Adrenal gland (tissue), 12 donors: ENCODE data around the gene FBXO21. TPM values are rescaled to one million over a fixed set of nuclear protein-coding genes. Genes with fewer than 3 reads are reported as not detected.
"Not testable (repeated sequence)": the region's sequence is repeated elsewhere in the genome, so short reads cannot be mapped to it uniquely, and the experiment has no call there.

Experiments used
- DNase-seq, 7 donors: peaks; one replicate each; pipeline ENCODE4 v3.0.0-alpha.2; 2019 to 2020
- H3K27ac ChIP-seq, 5 donors: fragments of 200-600 bp; sonication (generic) in 4 of 5; 1 replicate in 3 of 5; 2 replicates in 2 of 5; pipeline versions ENCODE4 v1.5.1 to v1.8.0; 2016 to 2020; ENCODE audit warnings: mild to moderate bottlenecking in 1 of 5
- H3K27me3 ChIP-seq: fragments of 200-600 bp; 2 replicates; pipeline ENCODE4 v1.8.0; 2021
- H3K36me3 ChIP-seq, 2 donors: fragments of 200-600 bp; replicated peaks in 1 of 2; 1 replicate in 1 of 2; 2 replicates in 1 of 2; pipeline versions ENCODE4 v1.5.1 to v1.8.0; 2018 to 2022
- H3K4me1 ChIP-seq, 2 donors: fragments of 200-600 bp; replicated peaks in 1 of 2; 1 replicate in 1 of 2; 2 replicates in 1 of 2; pipeline versions ENCODE4 v1.5.1 to v1.8.0; 2018 to 2021
- H3K4me3 ChIP-seq, 4 donors: fragments of 200-600 bp; sonication (generic) in 3 of 4; one replicate each; pipeline ENCODE4 v1.5.1; 2016 to 2018
- H3K9me3 ChIP-seq, 3 donors: fragments of 200-600 bp; sonication (generic) in 1 of 3; replicated peaks in 1 of 3; 1 replicate in 2 of 3; 2 replicates in 1 of 3; pipeline versions ENCODE4 v1.5.1 to v1.8.0; 2016 to 2021
- CTCF ChIP-seq, 6 experiments: fragments of 450-650 bp in 4 of 6; fragments of 200-600 bp in 2 of 6; sonication (generic) in 1 of 6; IDR thresholded peaks; 1 replicate in 5 of 6; 2 replicates in 1 of 6; pipeline versions ENCODE4 v1.5.1 to v1.8.0; 2016 to 2021; ENCODE audit warnings: antibody characterized with exemption in 6 of 6, mild to moderate bottlenecking in 2 of 6, moderate library complexity in 1 of 6
- POLR2A ChIP-seq, 2 donors: fragments of 450-650 bp; IDR thresholded peaks; one replicate each; pipeline ENCODE4 v1.6.1; 2017; ENCODE audit warnings: antibody characterized with exemption in 2 of 2, mild to moderate bottlenecking in 2 of 2, moderate library complexity in 1 of 2
- WGBS, 4 donors: extraction: QIAGEN DNeasy Blood & Tissue Kit in 2 of 4; methylation state at CpG; one replicate each; pipeline versions ENCODE4 v1.1.5 to v1.1.7; 2013 to 2017; 5-methylcytosine and 5-hydroxymethylcytosine counted together
- intact Hi-C, 2 donors: fragments of 100-400 bp; cut with DNase I; formaldehyde crosslinking; loops; one replicate each; pipeline versions ENCODE4 v1.14.1 to v1.15.0; 2022 to 2023
- polyA plus RNA-seq, 3 donors: library from polyadenylated mRNA; stranded (reverse); fragments of 200-250 nt in 2 of 3; fragments of 350-450 nt in 1 of 3; fragmentation: Illumina TruSeq in 1 of 3; extraction: RNeasy Lipid Tissue Mini Kit (QIAGEN cat#74804) in 1 of 3; gene quantifications; one replicate each; pipeline ENCODE4 v1.2.3, GENCODE V29; 2013 to 2014
- total RNA-seq, 9 donors: library from RNA; depleted of rRNA in 4 of 9; stranded (reverse); fragments of >200 nt in 4 of 9; fragments of 120-200 nt in 1 of 9; fragmentation: NEBNext Ultra II Directional in 1 of 9; extraction: Animal tissue kit (Norgen Biotek cat#: 25700) in 1 of 9; gene quantifications; one replicate each; pipeline versions ENCODE4 v1.1.0 to v1.2.4, GENCODE V29; 2013 to 2023
- donor health status: healthy with polysubstance abuse.
- donor health status: Bipolar disorder and iron deficiency.
- donor health status: DM: yes; HTN: yes; CAD: no.
- donor health status: DM: no; HTN: no; CAD: no.
- donor health status: DM: no; HTN: no; CAD: no.
- donor health status: DM: yes; HTN: yes; CAD: no.

The FBXO21 gene
- total and polyA plus RNA-seq, 12 donors = 22.8 to 309 (median 103) TPM

GRCh38 chr12:117098361-117099217, 91.7 kb downstream of the FBXO21 start:
- peak overlapping the region; percentile 65 to 90 (median 83) for H3K4me3 ChIP-seq
- H3K27me3 ChIP-seq = no peaks in the 10 kb centered on the region
- no peaks in the 10 kb centered on the region for H3K9me3 ChIP-seq
- no peak for TF ChIP-seq CTCF (IDR thresholded peaks at IDR 0.05)
- no peak for TF ChIP-seq POLR2A (IDR thresholded peaks at IDR 0.05)
- H3K36me3 ChIP-seq = no peaks in the 10 kb centered on the region
- peak in 2 of 7 donors; percentile 33 to 39 for DNase-seq
- intact Hi-C loops = no loop called here
- H3K4me1 ChIP-seq = peaks cover 16 to 27% of the 10 kb centered on the region in 2 donors
- peak overlapping the region in 2 of 5 donors; percentile 25 to 26 for H3K27ac ChIP-seq
- 1 to 4% (median 1%) methylated on average over 25 to 85 of the region's 85 CpGs for WGBS, 4 donors

GRCh38 chr12:117098024-117098360, 92.3 kb downstream of the FBXO21 start:
- no peak for TF ChIP-seq POLR2A (IDR thresholded peaks at IDR 0.05)
- TF ChIP-seq CTCF (IDR thresholded peaks at IDR 0.05) = no peak
- Histone ChIP-seq H3K4me1 (peaks cover 16 to 27% of the 10 kb centered on the region in 2 donors), H3K4me3 (peak overlapping the region in 2 of 4 donors; percentile 89 to 90), H3K9me3 (no peaks in the 10 kb centered on the region), H3K27ac (no peak overlapping the region), H3K27me3 (no peaks in the 10 kb centered on the region), H3K36me3 (no peaks in the 10 kb centered on the region)
- DNase-seq = no peak
- 19 to 35% (median 29%) methylated on average over 2 to 3 of the region's 3 CpGs for WGBS, 4 donors
- intact Hi-C loops = no loop called here

GRCh38 chr12:117097159-117097558, 93.1 kb downstream of the FBXO21 start:
- H3K27ac ChIP-seq = no peak overlapping the region
- intact Hi-C loops = no loop called here
- peak in 1 of 7 donors; percentile 17 for DNase-seq
- H3K4me1 ChIP-seq = peaks cover 16 to 27% of the 10 kb centered on the region in 2 donors
- H3K27me3 ChIP-seq = no peaks in the 10 kb centered on the region
- peak overlapping the region in 1 of 4 donors; percentile 89 for H3K4me3 ChIP-seq
- WGBS, 4 donors = 24 to 59% (median 30%) methylated on average over 7 to 8 of the region's 8 CpGs
- H3K9me3 ChIP-seq = no peaks in the 10 kb centered on the region
- H3K36me3 ChIP-seq = no peaks in the 10 kb centered on the region
- TF ChIP-seq POLR2A (IDR thresholded peaks at IDR 0.05) (no peak), CTCF (IDR thresholded peaks at IDR 0.05) (no peak)

GRCh38 chr12:117096501-117097042, 93.7 kb downstream of the FBXO21 start:
- H3K4me1 ChIP-seq = peaks cover 16 to 27% of the 10 kb centered on the region in 2 donors
- 72 to 81% (median 75%) methylated on average over 11 of the region's 11 CpGs for WGBS, 4 donors

GRCh38 chr12:117095191-117095590, 95.1 kb downstream of the FBXO21 start:
- peaks cover 16 to 35% of the 10 kb centered on the region in 2 donors for H3K4me1 ChIP-seq
- H3K4me3 ChIP-seq, H3K36me3 ChIP-seq, DNase-seq, H3K27ac ChIP-seq, H3K9me3 ChIP-seq, intact Hi-C loops, H3K27me3 ChIP-seq: not testable (repeated sequence)
- WGBS, 4 donors = 88 to 92% (median 90%) methylated on average over 9 to 10 of the region's 10 CpGs

More at GRCh38 chr12:117096501-117097042, 93.7 kb downstream of the FBXO21 start:
- H3K27ac ChIP-seq = no peak overlapping the region
- H3K9me3 ChIP-seq = no peaks in the 10 kb centered on the region
- intact Hi-C loops = no loop called here
- H3K36me3 ChIP-seq = no peaks in the 10 kb centered on the region
- peak in 1 of 7 donors; percentile 6 for DNase-seq
- no peak overlapping the region for H3K4me3 ChIP-seq
- no peaks in the 10 kb centered on the region for H3K27me3 ChIP-seq
- no peak for TF ChIP-seq POLR2A (IDR thresholded peaks at IDR 0.05)
